Measurements from ENCODE around the gene ITIH5. TPM values are rescaled to one million over a fixed set of nuclear protein-coding genes. Genes with fewer than 3 reads are reported as not detected.

The ITIH5 gene
- total and polyA plus RNA-seq, 2 of the 13 experiments (the other 11 are each of a cell fraction or from before 2014, with no cell fraction given) = 4.7 to 8.9 TPM

DNA sequence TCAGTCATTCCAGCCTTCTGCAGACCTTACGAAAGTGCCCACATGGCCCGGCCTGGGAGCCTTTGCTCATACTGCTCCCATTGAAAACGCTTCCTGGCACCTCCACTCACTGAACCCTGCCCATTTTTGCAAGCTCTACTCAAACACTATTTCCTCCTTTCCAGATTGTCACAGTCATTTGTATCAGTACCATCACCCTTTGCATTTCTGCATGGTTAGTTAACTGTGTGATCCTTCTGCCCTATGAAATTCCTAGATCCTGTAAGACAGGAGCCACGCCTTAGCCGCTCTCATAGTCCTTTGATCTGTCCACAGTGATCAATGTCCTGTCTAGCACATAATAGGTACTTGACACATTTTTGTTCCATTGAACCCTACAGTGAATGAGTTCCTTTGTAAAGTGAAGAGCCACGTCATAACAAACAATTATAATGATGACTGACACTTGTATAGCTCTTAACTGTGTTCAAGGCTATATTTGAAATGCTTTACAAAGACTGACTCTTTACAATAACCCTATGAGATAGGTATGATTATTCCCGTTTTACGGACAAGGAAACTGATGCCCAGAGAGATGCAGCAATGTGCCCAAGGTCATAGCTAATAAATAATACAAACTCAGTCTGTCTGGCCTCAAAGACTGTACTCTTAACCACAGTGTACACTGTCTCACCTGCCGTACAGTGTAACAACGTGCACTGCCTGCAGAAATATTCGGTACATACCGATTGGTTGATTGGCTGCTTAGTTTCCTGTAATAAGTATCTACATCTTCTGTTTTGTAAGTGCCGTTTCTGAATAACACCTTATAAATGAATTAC is 19.8 kb upstream of the ITIH5 start (continued):
- TF ChIP-seq, protein P1, sequence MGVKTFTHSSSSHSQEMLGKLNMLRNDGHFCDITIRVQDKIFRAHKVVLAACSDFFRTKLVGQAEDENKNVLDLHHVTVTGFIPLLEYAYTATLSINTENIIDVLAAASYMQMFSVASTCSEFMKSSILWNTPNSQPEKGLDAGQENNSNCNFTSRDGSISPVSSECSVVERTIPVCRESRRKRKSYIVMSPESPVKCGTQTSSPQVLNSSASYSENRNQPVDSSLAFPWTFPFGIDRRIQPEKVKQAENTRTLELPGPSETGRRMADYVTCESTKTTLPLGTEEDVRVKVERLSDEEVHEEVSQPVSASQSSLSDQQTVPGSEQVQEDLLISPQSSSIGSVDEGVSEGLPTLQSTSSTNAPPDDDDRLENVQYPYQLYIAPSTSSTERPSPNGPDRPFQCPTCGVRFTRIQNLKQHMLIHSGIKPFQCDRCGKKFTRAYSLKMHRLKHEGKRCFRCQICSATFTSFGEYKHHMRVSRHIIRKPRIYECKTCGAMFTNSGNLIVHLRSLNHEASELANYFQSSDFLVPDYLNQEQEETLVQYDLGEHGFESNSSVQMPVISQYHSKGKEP (CRISPR knock-in tag; IDR thresholded peaks at IDR 0.05) = no peak
- TF ChIP-seq ZNF879 (CRISPR knock-in tag; IDR thresholded peaks at IDR 0.05) = no peak
- no peak for TF ChIP-seq ZBTB7A (CRISPR knock-in tag; IDR thresholded peaks at IDR 0.05)
- TF ChIP-seq MXI1 (IDR thresholded peaks at IDR 0.05; ENCODE audit: borderline replicate concordance, low read depth, low read length) = peak; percentile 25; the same call in 1 of the 3 replicates
- TF ChIP-seq FOSL1 (CRISPR knock-in tag; IDR thresholded peaks at IDR 0.05; ENCODE audit: borderline replicate concordance) = peak; percentile 55; the same call in 1 of the 2 replicates
- TF ChIP-seq CBX5 (CRISPR knock-in tag; IDR thresholded peaks at IDR 0.05; ENCODE audit: borderline replicate concordance) = peak; percentile 50; the same call in 1 of the 2 replicates
- no peak; the same call in 1 of the 2 replicates for TF ChIP-seq ARID4A (CRISPR knock-in tag; IDR thresholded peaks at IDR 0.05; ENCODE audit: borderline replicate concordance)
- 0 out of 2 replicates have a peak, but pooled peaks have one; percentile 41 for TF ChIP-seq SNAI1 (CRISPR knock-in tag; IDR thresholded peaks at IDR 0.05; ENCODE audit: borderline replicate concordance)
- TF ChIP-seq TMF1 (CRISPR knock-in tag; IDR thresholded peaks at IDR 0.05; ENCODE audit: low read depth) = no peak
- TF ChIP-seq MIXL1 (CRISPR knock-in tag; IDR thresholded peaks at IDR 0.05) = peak; percentile 99
- no peak for TF ChIP-seq ZNF430 (CRISPR knock-in tag; IDR thresholded peaks at IDR 0.05)
- peak; percentile 25; the same call in 1 of the 2 replicates for TF ChIP-seq SMC3 (IDR thresholded peaks at IDR 0.05; ENCODE audit: low read length)
- TF ChIP-seq, protein P2, sequence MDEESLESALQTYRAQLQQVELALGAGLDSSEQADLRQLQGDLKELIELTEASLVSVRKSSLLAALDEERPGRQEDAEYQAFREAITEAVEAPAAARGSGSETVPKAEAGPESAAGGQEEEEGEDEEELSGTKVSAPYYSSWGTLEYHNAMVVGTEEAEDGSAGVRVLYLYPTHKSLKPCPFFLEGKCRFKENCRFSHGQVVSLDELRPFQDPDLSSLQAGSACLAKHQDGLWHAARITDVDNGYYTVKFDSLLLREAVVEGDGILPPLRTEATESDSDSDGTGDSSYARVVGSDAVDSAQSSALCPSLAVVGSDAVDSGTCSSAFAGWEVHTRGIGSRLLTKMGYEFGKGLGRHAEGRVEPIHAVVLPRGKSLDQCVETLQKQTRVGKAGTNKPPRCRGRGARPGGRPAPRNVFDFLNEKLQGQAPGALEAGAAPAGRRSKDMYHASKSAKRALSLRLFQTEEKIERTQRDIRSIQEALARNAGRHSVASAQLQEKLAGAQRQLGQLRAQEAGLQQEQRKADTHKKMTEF (CRISPR knock-in tag; IDR thresholded peaks at IDR 0.05) = peak; percentile 95
- no peak for TF ChIP-seq ZNF616 (CRISPR knock-in tag; IDR thresholded peaks at IDR 0.05; ENCODE audit: low read depth)
- TF ChIP-seq ZNF816 (CRISPR knock-in tag; IDR thresholded peaks at IDR 0.05; ENCODE audit: borderline replicate concordance) = no peak
- TF ChIP-seq TP53 (CRISPR knock-in tag; conservative IDR thresholded peaks at IDR 0.05) = no peak
- TF ChIP-seq, protein P3, sequence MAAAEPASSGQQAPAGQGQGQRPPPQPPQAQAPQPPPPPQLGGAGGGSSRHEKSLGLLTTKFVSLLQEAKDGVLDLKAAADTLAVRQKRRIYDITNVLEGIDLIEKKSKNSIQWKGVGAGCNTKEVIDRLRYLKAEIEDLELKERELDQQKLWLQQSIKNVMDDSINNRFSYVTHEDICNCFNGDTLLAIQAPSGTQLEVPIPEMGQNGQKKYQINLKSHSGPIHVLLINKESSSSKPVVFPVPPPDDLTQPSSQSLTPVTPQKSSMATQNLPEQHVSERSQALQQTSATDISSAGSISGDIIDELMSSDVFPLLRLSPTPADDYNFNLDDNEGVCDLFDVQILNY (CRISPR knock-in tag; conservative IDR thresholded peaks at IDR 0.05) = no peak
- no peak for TF ChIP-seq SMAD9 (CRISPR knock-in tag; IDR thresholded peaks at IDR 0.05)
- no peak for TF ChIP-seq TEAD2 (CRISPR knock-in tag; IDR thresholded peaks at IDR 0.05)
- no peak for TF ChIP-seq SATB2 (CRISPR knock-in tag; IDR thresholded peaks at IDR 0.05)
- TF ChIP-seq, protein P4, sequence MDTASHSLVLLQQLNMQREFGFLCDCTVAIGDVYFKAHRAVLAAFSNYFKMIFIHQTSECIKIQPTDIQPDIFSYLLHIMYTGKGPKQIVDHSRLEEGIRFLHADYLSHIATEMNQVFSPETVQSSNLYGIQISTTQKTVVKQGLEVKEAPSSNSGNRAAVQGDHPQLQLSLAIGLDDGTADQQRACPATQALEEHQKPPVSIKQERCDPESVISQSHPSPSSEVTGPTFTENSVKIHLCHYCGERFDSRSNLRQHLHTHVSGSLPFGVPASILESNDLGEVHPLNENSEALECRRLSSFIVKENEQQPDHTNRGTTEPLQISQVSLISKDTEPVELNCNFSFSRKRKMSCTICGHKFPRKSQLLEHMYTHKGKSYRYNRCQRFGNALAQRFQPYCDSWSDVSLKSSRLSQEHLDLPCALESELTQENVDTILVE (CRISPR knock-in tag; IDR thresholded peaks at IDR 0.05) = no peak
